Cerebellar cortex (tissue), 1 donor: ENCODE measurements around the gene ASTN1.

Source experiments
- DNase-seq: peaks from one replicate; pipeline ENCODE4 v3.0.0-alpha.2; 2015; ENCODE audit warnings: low spot score

ASTN1 gene

GRCh38 chr1:177163844-177164379, 600 bp downstream of the ASTN1 start:
- DNase-seq, result peak; percentile 62

- DNase-seq, result peak; percentile 10
Observed at GRCh38 chr1:177162243-177162642, 2.3 kb downstream of the ASTN1 start.

DNA sequence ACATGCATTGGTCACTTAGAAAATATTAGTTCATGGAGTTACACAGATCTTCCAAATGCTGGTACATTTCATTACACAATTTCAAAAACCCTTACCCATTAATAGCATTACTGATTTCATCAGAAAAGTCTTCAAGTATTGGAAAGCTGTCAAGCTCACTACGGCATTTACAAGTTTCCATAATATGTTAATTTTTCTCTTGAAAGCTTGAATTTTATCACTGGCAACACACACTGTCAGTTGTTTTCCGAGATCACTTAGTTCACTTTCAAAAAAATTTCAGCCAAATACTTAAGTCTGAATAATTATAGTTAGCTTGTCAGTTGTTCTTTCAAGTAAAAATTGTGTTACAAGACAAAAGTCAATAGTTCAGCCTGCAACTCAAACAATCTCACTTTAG, 18.0 kb downstream of the ASTN1 start:
- DNase-seq, result no peak

- no peak for DNase-seq
Observed at GRCh38 chr1:177145106-177146070, 19.1 kb downstream of the ASTN1 start.

- DNase-seq, result no peak
Observed at GRCh38 chr1:177142791-177143271, 21.7 kb downstream of the ASTN1 start.

DNA sequence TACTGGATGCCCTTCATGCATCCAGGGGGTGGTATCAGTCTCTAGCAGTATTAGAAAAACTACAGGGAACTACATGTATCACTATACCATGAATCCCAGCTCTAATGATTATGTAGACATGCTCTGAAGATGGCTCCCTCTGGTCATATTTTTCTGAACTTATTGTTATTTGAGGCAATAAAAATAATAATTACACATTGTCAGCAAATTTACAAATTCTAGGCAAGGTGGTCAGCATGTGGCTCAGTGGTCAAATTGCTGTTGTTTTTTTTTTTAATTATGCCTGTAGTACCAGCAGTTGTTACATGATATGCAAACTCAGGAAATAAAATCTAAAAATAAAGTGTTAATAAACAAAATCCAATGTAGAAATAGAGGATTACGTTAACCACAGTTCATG, 22.5 kb downstream of the ASTN1 start:
- no peak for DNase-seq

DNA sequence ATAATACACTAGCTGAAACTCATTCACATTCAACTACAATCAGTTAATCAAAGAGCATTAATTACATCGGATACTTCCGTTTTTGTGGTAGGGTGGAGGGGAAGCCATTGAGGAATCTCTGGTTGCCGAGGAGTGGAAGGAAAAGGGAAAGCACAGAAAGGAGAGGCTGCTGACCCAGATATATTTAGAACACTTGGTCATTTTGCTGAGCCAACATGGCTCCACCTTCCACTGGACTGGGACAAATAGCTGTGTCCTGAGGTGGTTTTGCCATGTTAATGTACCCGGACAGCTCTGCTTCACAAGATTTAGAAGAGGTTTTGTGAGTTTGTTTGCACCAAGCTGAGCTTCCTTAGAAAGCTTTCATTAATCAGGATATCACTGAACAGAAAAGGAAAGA, 26.2 kb downstream of the ASTN1 start:
- DNase-seq, result no peak

DNA sequence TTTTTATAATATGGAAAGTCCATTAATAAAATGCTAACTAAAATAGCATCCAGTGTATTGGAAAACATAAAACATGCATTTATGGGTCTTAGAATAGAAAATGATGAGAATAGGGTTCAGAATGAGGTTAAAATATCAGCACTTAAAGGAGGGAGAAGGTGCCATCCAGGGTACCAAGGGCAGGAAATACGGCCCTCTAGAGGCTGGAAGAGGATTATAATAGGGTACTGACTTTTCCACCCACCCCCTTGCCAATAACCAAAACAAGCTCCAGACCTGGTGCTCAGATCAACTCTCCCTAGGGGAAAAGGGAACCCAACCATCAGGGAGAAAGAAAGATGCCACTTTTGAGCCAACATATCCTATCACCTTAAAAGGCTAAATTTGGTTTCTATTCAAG, 26.7 kb downstream of the ASTN1 start:
- no peak for DNase-seq

GRCh38 chr1:177135250-177135649, 29.3 kb downstream of the ASTN1 start:
- DNase-seq, result no peak

- no peak for DNase-seq
Observed at GRCh38 chr1:177133977-177134538, 30.5 kb downstream of the ASTN1 start.

- DNase-seq, result no peak
Observed at GRCh38 chr1:177132141-177132540, 32.4 kb downstream of the ASTN1 start.

GRCh38 chr1:177131723-177132122, 32.8 kb downstream of the ASTN1 start:
- DNase-seq, result no peak

GRCh38 chr1:177130451-177130945, 34.0 kb downstream of the ASTN1 start:
- DNase-seq, result no peak

GRCh38 chr1:177128665-177129281, 35.7 kb downstream of the ASTN1 start:
- no peak for DNase-seq

- no peak for DNase-seq
Observed at GRCh38 chr1:177126267-177126666, 38.2 kb downstream of the ASTN1 start.

- no peak for DNase-seq
Observed at GRCh38 chr1:177124577-177125278, 39.8 kb downstream of the ASTN1 start.

- peak; percentile 90 for DNase-seq
Observed at GRCh38 chr1:177122461-177123251, 41.9 kb downstream of the ASTN1 start.

- peak; percentile 71 for DNase-seq
Observed at GRCh38 chr1:177119311-177119710, 45.2 kb downstream of the ASTN1 start.

DNA sequence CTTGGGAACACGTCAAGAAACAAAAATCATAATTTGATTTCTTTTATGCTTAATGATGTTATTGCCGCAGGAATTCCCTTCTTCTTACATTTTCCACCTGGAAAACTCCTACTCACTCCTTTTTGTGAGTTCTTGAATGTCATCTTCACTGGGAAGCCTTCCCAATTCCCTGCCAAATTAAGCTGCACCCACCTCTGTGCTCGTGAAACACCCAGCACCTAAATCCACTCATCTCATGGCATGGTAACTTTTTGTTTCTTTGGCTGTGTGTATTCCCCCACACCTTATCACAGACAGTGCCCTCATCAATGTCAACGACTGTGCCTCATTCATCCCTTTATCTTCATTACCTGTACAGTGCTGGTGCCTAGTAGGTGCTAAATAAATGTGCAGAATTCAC, 45.6 kb downstream of the ASTN1 start:
- no peak for DNase-seq

DNA sequence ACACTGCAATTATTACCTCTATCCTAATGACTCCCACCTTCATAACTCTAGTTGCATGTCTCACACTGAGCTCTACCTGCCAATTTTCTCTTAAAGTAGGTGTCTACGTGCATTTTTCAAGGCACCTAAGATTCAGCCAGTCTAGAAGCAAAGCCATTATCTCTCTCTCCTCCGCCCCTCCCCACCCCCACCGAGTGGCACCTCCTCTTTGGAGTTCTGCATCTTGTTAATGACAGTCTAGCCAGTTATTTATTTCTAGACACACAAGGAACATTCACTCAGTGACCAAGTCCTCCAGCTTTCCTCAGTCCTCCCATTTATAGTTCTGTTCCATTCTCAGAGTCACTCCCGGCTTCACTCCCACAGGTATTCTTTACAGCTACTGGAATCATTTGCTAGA, 47.6 kb downstream of the ASTN1 start:
- no peak for DNase-seq
